GM18907 (cell line): ENCODE measurements around the gene STARD7.
"Not testable (repeated sequence)": the region's sequence is repeated elsewhere in the genome, so short reads cannot be mapped to it uniquely, and the experiment has no call there.

Experiments
- ATAC-seq: cut with Tn5 transposase; IDR thresholded peaks from one replicate; pipeline ENCODE4 v1.9.1; 2021; ENCODE audit warnings: mild to moderate bottlenecking, moderate library complexity; ENCODE audit not compliant: unreplicated experiment

STARD7 gene, protein sequence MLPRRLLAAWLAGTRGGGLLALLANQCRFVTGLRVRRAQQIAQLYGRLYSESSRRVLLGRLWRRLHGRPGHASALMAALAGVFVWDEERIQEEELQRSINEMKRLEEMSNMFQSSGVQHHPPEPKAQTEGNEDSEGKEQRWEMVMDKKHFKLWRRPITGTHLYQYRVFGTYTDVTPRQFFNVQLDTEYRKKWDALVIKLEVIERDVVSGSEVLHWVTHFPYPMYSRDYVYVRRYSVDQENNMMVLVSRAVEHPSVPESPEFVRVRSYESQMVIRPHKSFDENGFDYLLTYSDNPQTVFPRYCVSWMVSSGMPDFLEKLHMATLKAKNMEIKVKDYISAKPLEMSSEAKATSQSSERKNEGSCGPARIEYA

DNA sequence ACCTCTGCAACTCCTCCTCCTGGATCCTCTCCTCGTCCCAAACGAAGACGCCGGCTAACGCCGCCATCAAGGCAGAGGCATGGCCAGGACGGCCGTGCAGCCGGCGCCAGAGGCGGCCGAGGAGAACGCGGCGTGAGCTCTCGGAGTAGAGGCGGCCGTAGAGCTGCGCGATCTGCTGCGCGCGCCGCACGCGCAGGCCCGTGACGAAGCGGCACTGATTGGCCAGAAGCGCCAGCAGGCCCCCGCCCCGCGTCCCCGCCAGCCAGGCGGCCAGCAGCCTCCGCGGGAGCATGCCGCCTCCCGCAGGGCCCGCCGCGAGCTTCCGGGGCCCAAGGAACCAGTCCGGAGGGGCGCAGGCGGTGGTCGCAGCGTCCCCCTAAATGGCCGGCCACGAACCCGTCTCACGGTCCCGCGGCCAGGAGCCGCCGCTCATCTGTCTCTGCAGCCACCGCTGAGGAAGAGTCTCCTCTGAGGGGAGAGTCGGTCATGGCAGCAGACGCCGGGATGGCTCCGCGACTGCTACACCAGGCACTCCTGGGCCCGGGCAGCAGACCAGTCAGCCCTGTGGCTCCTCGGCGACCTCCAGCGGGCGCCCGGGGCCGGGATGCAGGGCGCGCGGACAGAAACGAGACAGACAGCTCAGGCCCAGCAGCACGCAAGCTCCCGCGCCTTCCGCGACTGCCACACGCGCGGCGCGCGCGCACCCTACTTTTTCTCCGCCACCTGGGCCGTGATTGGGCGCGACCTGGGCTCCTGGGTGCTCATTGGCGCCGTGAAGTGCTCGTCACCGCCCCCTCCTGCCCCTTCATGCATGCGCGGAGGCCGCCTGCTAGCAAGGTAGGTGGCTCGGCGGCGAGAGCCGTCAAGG lies at the start of gene STARD7:
TSS of gene STARD7 (minus strand) at position 685 of the 868 bp plus-strand sequence. CDS start at position 292, 393 bp downstream.
- peak; percentile 81 for ATAC-seq

DNA sequence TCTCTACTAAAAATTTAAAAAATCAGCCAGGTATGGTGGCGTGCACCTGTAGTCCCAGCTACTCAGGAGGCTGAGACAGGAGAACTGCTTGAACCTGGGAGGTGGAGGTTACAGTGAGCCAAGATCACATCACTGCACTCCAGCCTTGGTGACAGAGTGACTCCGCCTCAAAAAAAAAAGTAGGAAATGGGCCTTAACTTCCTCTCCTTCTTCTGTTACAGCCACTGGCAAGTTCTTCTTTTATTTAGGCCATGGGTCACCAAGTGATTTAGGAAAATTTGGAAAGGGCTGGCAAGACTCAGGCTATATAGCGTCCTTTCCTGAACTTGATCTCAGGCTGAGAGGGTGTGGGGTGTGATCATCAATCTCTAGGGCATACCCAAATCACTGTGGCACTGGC lies 49.1 kb upstream of the STARD7 start:
- ATAC-seq, result not testable (repeated sequence)

DNA sequence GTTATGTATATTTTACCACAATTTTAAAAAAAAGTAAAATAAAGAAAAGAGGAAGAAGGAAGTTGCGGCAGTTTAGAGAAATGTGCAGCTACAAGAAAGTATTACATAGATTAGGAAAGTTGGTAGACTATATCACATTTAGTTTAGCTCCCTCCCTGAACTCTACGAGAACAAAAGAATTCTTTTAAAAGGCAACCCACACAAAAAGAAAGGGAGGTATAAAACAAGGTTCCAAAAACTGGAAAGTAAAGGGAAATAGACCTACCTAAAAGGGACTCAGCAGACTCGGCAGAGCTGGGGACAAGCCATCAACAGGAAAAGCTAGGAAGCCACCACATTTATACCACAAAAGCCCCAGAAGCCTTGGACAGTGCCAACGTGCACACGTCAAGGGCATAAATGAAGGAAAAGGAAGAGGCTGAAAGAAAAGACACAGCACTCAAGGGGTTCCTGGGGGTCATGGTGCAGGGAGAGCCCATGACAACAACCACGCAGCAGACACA lies 48.0 kb upstream of the STARD7 start:
- ATAC-seq, result no peak

DNA sequence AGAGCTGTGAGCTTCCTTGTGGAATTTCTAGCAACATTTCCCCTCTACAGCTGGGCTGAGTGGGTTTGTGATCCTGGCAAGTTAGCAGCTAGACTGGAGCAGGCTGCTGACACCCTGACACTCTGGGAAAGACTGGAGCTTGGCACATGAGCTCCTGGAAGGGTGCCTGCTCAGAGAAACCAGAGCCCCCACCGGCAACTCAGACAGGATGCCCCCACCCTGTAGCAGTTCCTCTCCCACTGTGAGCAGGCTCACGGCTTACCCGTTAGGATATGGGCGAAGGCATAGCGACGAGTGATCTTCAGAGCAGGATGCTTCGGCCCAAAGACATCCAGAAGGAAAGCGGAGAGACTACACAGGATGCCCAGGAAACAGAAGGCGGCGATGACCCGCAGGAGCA lies 45.9 kb upstream of the STARD7 start:
- ATAC-seq, result no peak

DNA sequence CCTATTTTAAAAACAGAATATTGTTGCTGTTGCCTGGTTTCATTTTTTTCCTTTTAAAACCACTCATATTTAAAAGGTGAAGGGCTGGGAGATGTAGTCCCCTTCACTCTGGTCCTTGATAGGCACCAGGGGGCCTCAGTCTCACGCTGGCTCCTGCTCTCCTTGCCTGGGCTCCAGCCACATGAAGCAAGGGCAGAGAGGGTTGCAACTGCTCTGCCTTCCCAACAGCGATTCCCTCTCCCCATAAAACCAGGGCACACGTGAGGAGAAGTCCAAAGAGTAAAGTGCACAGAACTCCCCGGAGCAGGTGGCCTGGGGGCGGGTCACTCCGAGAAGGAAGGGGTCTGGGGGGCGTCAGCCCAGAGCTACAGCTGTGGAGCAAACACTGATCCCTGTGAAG lies 44.4 kb upstream of the STARD7 start:
- no peak for ATAC-seq

DNA sequence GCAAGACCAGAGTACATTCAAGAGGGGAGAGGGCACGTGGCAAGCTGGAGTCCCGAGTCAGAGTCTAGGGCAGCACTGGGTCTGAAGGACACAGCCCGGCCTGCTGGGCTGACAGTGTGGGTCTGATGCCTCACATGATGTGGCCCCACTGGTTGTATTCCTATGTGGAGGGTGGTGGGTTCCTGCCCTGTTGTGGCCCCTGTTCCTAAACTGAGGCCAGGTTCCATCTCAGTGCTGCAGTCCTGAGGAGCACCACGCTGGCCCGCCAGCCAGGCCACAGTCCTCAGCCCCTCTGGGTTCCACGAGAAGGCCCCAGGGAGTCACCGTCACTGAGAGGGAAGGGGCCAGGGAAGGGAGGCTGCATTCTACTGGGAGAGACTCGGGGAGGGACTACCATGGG lies 43.9 kb upstream of the STARD7 start:
- no peak for ATAC-seq

DNA sequence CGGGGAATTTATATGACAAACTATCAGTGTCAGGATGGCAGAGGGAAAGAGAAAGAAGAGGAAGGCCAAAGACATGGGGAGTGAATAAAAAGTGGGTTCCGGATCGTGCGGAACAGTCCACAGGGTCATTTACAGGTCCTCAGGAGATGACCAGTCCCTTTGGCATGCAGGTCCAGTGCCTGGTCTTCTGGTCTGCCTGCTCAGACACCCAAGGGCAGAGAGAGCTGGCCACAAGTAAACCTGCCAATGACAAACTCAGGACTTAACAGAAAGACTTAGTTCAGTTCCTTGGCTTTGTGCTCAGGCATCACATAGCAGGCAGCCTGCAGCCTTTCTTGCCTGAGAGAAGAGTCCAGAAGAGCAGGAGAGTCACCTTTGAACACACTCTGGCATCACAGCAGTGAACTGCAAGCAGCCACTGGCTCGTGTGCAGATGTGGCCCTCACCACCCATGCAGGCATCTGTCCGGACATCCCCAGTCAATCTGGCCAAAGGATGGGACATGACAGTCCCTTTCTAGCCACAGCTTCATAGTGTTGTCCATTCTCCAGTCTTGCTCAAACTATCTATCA lies 43.2 kb upstream of the STARD7 start:
- no peak for ATAC-seq

DNA sequence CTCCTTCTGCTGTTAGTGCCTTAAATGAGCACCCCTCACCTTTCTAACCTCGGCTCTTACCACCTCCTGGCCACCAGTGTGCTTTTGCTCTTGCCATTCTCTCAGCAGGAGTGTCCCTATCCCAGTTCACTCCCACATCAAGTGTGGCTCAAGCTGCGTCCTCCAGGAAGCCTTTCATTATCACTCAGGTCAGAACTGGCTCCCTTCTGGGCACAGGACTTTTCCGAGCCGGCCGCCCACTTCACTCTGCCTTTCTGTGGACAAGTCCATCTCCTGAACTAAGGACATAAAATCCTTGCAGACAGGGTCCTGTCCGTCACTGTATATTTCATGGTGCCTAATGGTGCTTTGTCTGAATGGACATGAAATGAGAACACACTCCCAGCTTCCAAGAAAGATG lies 41.6 kb upstream of the STARD7 start:
- no peak for ATAC-seq

DNA sequence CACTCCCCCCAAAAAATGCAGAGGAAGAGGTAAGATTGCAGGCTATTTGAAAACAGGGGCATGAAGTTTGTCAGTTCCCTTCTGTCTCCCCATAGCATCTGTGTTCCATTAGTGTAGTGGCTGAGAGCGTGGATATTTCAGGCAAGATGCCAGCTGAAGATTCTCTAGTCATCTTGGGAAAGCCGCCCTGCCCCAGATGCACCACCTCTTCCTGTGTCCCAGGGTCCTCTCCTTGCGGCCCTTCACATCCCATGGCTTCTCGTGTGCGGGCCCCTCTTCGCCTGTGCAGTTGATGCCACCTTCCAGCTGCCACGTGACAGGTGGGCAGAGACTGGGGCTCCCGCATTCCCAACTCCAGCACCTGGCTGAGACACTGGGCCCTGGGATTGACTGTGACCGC lies 41.0 kb upstream of the STARD7 start:
- no peak for ATAC-seq

DNA sequence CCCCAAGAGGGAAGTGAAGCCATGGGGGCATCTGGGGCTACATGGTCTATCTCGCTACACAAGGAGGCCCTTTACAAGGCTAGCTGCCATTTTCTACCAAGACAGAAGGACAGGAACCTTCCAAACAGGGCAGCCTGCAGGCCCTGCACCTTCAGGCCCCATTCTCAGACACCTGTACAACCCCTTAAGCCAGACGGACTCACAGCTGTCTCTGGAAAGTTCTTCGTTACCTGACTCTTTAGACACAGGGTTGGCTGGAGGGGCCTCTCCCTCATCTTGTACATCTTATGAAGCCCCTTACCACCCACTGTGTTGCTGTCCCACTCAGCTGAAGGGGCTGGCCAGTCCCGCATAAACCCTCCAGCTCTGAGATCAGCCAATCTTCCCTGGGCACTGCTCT lies 40.0 kb upstream of the STARD7 start:
- no peak for ATAC-seq

DNA sequence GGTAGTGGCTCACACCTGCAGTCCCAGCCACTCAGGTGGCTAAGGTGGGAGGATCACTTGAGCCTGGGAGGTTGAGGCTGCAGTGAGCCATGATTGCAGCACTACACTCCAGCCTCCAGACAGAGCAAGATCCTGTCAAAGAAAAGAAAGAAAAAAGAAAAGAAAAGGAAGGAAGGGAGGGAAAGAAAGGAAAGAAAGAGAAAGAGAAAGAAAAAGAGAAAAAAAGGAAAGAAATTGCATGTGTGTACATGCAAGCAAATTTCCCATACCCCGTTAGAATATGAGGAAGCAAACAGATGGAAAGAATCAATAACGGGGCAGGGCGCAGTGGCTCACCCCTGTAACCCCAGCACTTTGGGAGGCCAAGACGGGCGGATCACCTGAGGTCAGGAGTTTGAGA lies 39.3 kb upstream of the STARD7 start:
- no peak for ATAC-seq

DNA sequence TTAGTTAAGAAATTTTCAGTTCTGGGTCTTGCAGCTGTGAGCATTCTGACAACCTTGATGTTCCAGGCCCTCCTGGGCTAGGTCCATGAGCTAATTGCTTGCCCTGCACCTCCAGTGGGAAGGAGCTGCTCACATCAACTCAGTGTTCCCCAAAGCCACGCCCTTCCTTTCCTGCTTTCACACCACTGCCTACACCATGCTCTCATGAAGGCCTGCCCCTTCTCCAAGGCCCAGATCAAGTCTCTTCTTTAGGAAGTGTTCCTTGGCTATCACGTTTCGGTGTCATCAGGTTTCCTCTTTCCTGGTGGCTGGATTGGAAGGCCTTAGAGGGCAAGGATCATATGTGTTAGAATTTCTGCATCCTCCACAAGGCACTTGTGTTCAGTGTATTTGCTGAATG lies 38.4 kb upstream of the STARD7 start:
- no peak for ATAC-seq

DNA sequence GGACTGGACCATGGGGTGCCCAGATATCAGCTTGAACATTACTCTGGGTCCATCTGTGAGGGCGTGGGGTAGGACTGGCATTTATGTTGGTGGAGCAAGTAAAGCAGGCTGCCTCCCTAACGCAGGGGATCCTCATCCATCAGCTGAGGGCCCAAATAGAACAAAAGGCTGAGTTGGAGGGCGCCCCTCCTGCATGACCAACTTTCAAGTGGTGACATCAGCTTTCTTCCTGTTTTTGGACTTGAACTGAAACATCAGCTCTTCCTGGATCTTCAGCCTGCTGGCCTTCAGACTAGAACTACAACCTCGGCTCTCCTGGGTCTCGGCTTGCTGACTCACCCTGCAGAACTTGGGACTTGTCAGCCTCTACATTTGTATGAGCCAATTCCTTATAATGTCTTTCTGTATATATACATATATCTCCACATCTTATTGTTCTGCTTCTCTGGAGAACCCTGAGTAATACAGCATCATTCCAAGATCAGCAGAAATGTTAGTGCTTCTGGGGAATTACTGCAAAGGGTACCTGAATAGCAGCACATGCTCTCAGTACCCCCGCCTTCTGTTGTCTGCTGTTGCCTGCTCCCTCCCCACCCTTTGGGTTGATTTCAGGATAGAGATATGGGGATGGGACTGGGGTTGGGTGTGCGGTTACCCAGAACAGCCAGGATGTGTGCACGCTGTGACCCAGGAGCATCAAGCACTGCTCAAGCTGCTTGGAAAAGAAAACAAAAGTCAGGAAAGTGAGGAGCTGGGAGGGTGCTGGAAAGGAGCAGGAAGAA lies 37.2 kb upstream of the STARD7 start:
- no peak for ATAC-seq

DNA sequence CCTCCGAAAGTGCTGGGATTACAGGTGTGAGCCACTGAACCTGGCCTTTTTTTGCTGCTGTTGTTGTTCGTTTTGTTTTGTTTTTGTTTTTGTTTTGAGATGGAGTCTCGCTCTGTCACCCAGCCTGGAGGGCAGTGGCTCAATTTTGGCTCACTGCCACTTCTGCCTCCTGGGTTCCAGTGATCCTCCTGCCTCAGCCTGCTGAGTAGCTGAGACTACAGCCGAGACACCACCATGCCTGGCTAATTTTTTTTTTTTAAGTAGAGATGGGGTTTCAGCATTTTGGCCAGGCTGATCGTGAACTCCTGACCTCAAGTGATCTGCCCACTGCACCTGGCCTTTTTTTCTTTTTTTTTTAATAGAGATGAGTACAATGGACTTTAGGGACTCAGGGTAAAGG lies 35.2 kb upstream of the STARD7 start:
- ATAC-seq, result no peak

DNA sequence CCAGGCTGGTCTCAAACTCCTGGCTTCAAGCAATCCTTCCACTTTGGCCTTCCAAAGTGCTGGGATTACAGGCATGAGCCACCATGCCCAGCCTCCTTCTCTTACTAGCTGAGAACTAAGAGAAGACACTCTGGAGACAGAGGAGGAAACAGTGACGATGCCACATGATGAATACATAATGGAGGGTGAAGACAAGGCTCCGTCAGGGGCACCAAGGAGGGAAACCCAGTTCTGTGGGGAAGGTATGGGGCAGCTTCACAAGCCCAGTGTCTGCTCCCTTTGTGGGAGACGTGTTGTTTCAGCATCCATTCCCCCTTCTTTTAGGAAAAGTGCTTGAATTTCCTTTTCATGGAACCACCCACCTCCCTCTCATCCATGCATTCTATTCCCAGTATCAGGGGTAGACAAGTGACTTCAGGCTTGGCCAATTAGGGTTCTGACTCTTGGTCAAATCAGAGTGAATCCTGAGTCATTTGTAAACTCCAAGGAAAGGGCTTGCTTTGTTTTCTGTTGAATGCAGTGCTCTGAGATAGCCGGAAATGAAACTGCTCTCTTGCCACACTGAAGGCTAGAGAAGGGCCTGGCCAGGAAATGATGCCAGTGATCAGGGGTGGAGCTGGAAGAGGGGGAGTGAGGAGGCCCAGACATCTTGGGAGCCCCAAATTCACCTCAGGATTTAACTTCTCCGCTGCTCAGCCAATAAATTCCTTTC lies 33.4 kb upstream of the STARD7 start:
- peak; percentile 83 for ATAC-seq

DNA sequence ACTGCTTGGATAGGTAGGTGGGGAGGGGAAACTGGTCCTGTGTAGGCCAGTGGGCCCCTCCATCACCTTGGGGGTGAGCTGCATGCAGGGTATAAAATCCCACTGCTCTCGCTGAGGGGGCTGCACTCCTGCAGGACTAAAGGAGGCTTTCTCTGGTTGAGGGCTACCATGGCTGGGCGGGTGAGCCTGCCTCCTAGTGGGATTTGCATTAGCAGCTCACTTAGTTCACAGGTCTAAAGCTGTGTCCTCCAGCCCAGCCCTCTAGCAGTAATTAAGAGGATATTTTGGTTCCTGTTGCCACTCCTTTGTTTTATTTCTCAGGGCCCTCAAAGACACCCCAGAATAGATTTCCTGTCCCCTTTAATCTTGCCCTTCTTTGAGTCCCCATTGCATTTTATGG lies 32.6 kb upstream of the STARD7 start:
- ATAC-seq, result no peak

DNA sequence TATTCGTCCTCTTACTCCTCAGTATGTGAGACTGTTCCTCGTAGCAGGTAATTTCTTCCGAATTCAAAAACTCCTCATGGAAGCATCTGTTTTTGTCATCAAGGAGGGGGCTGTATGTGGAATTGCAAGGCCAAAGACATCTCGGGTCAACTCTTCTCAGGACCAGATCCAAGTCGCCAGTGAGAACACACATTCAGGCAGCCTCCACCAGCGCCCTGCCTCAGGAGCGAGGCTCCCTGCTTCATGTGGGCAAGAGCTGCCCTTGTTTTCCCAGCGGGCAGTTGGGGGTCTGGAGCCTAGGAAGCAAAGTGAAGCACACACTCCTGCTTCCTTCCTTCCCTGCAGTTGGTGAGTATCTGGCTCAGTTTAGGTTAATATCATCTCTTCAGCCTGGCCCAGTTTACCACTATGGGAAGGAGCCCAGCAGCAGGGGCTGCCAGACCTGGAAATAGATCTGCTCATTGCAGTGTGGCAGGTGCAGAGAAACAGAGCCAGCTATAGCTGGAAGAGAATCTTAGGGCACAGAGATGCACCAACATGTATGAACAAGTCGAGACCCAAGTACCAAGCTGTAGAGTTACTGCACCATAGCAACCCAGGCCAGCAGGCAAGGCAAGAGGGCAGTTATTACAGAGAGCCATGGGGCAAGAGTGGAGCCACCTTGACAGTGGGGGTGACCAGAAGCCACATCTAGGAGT lies 31.9 kb upstream of the STARD7 start:
- no peak for ATAC-seq

DNA sequence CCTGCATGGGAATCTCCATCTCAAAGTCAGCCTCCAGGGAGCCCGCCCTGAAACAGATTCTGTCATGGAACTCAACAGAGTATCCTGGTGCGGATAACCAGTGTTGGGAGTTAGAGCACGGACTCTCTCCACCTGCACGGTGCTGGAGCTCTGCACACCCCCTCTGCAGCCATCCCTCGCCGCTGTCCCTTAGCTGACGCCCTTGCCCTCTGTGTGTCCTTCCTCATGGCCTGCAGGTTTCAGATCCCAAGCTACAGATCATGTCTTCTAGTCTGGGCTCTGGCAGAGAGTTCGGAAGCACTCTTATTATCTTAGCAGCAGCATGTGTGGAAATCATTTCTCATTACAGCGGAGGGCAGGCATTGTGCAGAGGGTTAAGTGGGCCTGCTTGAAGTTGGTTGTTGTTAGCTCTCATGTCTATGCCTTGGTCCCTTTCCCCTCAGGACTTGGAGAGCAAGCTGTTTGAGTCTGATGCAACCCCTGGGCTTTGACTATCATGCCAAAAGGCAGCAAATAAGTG lies 31.2 kb upstream of the STARD7 start:
- ATAC-seq, result no peak

DNA sequence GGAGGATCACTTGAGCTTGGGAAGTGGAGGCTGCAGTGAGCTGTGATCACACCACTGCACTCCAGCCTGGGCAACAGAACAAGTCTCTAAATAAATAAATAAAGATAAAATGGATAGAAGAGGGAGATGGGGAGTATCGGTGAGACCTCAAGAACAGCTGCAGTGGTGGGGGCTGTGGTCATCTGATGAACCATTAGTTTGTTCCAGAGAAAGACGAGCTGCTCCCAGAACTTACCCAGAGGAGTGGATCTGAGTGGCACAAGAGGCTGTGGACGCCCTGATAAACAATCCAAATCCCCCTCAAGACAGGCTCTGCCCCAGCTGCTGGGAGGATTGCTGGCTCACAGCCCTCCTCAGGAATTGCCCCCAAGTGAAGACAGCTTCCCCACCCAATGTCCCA lies 30.5 kb upstream of the STARD7 start:
- ATAC-seq, result no peak
